GM23338 (cell line): Measurements from ENCODE around the gene ICE1.

ENCODE experiments used
- CREB1 ChIP-seq: fragments of 250-450 bp; sonication (Bioruptor Pico); IDR thresholded peaks from 2 replicates; pipeline ENCODE4 v1.5.0; 2020; ENCODE audit warnings: low read depth, mild to moderate bottlenecking, moderate library complexity
- CTCF ChIP-seq, 2 experiments: fragments of 200-600 bp in 1 of 2; sonication (generic) in 1 of 2; conservative IDR thresholded peaks; 2 replicates each; pipeline versions ENCODE4 v1.5.1 to v1.6.1; 2016 to 2017; ENCODE audit warnings: antibody characterized with exemption in 2 of 2, low read depth in 2 of 2, mild to moderate bottlenecking in 2 of 2, moderate library complexity in 1 of 2
- ETS1 ChIP-seq: IDR thresholded peaks from 2 replicates; pipeline ENCODE4 v1.6.1; 2016; ENCODE audit warnings: antibody characterized with exemption
- EZH2 ChIP-seq: fragments of 200-600 bp; sonication (generic); IDR thresholded peaks from one replicate; pipeline ENCODE4 v1.8.0; 2017; ENCODE audit warnings: antibody characterized with exemption, mild to moderate bottlenecking, low read depth; ENCODE audit not compliant: unreplicated experiment
- EZH2phosphoT487 ChIP-seq: fragments of 200-600 bp; sonication (generic); IDR thresholded peaks from one replicate; pipeline ENCODE4 v1.8.1; 2018; ENCODE audit warnings: antibody characterized with exemption; ENCODE audit not compliant: unreplicated experiment
- JUNB ChIP-seq: IDR thresholded peaks from one replicate; pipeline ENCODE4 v1.6.1; 2016; ENCODE audit warnings: antibody characterized with exemption; ENCODE audit not compliant: unreplicated experiment
- NANOG ChIP-seq: IDR thresholded peaks from 2 replicates; pipeline ENCODE4 v1.6.1; 2016; ENCODE audit warnings: antibody characterized with exemption, borderline replicate concordance
- POLR2AphosphoS5 ChIP-seq: IDR thresholded peaks from 2 replicates; pipeline ENCODE4 v1.6.1; 2016; ENCODE audit warnings: antibody characterized with exemption, low read depth
- REST ChIP-seq: IDR thresholded peaks from one replicate; pipeline ENCODE4 v1.6.1; 2018; ENCODE audit warnings: antibody characterized with exemption; ENCODE audit not compliant: unreplicated experiment
- STAT1 ChIP-seq: IDR thresholded peaks from one replicate; pipeline ENCODE4 v1.6.1; 2016; ENCODE audit warnings: antibody characterized with exemption; ENCODE audit not compliant: unreplicated experiment
- ZNF114 ChIP-seq: fragments of 250-450 bp; sonication (Bioruptor Pico); IDR thresholded peaks from 2 replicates; pipeline ENCODE4 v1.5.0; 2020; ENCODE audit warnings: mild to moderate bottlenecking, moderate library complexity
- ZNF331 ChIP-seq: fragments of 250-450 bp; sonication (Bioruptor Pico); IDR thresholded peaks from 2 replicates; pipeline ENCODE4 v1.5.0; 2020; ENCODE audit warnings: low read depth, mild to moderate bottlenecking, moderate library complexity

- TF ChIP-seq CTCF (conservative IDR thresholded peaks at IDR 0.05; ENCODE audit: low read depth in 2 of 2) (no peak), STAT1 (no peak), EZH2 (no peak), REST (no peak), EZH2phosphoT487 (no peak), POLR2AphosphoS5 (no peak), CREB1 (CRISPR knock-in tag) (no peak), ZNF114 (no peak), ZNF331 (CRISPR knock-in tag) (no peak), NANOG (no peak), ETS1 (no peak), JUNB (no peak)
Measured at GRCh38 chr5:5384660-5385330, 37.7 kb upstream of the ICE1 start.
